Stimulated activated CD4-positive, alpha-beta T cell treated with anti-CD3 and anti-CD28 coated beads, Interleukin-4, amount 100 ng/mL, for 4 hours (primary cell): ENCODE measurements around the gene NR2C2.
A peak's percentile ranks its signal among the peaks of the same experiment; 100 is the strongest.
"Not testable (repeated sequence)": the region's sequence is repeated elsewhere in the genome, so short reads cannot be mapped to it uniquely, and the experiment has no call there.

Experiments
- DNase-seq, 2 experiments: peaks; one replicate each; pipeline ENCODE4 v3.0.0-alpha.2; 2020

NR2C2 gene

DNA sequence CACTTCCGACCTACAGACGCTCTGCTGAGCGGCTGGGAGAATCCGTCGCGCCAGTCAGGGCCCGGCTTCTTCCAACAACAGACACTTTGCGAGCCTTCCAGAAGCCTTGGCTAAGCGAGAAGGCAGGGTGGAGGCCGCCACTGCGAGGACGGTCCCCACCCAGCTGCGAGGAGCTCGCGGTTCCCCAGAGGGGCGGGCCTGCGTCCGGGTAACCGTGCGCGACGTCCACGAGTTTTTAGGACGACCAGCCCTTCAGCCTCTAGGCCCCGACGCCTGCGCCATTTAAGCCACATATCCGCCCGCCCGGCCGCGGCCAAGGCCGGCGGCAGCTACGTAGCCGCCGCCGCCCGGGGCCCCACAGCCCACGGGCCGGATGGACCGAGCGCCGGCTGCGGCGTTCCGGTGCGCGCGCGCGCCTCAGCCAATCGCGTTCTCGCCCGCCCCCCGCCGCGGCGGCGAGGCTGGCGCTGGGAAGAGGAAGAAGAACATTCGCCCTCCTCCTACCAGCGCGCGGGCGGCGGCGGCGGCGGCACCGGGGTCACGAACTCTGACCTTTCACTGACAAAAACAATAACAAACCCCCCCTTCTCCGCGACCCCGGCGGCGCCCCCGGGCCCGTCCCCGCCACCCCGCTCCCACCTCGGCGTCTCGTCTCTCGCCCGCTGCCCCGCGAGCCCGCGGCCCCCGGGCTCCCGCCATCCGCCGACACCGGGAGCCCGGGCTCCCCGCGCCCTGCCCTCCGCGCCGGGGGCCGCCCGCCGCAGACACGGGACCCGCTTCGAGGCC lies at the start of gene NR2C2:
TSS of gene NR2C2 (plus strand) at position 484 of the 786 bp plus-strand sequence. CDS start 56,332 bp downstream, outside the sequence.
- peak; percentile 85 to 87 for DNase-seq

DNA sequence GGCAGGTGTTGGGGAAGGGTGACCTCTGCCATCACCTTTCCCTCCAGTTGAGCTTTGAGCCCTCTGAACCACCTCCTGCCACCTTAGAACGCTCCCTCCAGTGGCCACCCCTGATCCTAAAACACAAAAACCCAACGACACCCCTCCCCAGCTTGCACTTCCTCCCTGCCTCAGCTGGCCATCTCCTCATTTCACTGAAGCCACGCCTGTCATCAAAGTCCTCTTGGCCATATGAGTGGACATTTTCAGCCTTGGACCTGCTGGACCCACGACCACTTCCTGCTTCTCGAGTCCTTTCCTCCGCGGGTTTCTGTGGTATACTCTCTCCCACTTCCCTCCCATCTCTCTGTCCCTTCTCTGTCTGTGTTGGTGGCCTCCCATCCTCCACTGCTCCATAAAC lies 48.5 kb upstream of the NR2C2 start:
- no peak for DNase-seq

DNA sequence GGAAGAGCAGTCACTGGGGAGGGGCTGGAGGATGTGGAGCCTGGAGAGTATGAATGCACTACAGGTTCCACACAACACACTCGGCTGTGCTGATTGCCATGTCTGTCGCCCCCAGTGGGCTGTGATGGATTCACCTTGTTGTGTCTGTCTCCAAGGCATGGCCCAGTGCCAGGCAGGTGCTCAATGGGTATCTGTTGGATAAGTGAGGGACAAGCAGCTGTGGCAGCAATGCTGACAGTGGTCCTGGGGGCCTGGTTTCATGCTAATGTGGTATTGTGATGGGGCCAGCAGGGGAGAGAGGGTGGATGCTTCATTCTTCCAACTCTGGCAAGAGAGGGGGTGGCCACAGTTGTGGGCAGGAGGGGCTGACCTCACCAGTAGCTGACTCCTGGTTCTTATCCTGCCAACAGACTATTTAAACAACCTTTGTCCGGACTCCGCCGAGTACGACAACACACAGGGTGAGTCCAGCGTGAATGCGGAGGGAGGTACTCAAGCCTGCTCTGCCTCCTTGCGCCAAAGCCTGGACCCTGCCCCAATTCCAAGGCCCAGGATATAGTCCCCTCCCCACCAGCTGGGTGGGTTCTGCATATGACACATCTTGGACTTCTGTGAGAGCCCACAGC lies 47.3 kb upstream of the NR2C2 start:
- DNase-seq: no peak

DNA sequence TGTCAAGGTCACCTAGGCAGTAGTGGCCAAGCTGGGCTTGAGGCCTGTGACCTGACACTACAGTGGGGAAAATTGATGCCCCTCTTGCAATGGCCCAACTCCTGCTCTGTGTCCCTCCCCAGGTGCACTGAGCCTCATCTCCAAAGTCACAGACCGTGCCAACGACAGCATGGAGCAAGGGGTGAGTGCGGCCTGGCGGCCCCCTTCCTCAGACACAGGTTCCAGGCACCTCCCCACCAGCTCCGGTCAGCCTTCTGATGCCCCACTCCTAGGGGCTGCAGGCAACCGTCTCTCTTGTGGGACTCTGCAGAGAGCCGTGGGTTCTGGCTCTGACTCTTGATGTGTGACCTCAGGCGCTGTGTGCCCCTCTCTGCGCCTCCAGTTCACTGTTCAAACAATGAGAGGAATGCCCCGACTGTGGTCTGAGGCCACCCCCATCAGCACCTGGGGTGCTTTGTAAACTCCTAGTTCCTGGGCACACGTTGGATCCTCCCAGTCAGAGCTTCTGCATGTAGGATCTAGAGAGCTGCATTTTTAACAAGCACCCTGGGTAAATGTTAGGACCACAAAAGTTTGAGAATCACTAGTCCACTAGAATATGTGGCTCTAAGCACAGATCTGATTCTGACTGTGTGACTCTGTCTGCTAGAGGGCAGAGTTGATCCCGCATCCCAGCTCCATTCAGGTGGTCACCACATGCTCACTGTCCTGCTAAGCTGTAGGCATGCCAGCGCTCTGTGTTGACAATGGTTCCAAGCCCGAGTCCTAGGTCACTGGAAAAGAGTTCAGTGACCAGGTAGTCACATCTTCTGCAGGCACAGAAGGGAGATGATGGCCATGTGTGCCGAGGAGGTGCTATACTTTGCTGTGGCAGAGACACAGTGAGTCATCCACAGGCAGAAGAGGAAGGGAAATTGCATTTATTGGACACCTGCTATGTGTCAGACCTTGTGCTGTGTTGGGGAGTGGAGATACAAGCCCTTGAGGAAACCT lies 46.2 kb upstream of the NR2C2 start:
- no peak for DNase-seq

DNA sequence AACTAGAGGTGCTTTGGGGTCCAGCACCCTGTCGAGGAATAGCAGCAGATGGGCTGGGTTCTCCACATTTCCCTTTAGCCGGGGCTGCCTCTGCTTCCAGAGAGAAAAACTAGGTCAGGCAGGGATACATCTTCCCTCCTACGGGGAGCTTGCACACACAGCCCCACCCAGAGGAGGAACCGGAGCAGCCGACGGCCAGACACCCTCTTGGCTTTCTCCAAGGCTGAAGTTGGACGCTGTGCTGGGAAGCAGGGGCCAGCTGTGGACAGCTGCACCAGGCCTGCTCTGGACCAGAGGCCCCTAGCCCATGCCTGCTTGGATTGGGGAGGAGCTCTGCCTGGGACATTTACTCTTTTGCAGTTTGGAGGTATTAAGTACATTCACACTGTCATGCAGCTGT lies 44.7 kb upstream of the NR2C2 start:
- DNase-seq: no peak

DNA sequence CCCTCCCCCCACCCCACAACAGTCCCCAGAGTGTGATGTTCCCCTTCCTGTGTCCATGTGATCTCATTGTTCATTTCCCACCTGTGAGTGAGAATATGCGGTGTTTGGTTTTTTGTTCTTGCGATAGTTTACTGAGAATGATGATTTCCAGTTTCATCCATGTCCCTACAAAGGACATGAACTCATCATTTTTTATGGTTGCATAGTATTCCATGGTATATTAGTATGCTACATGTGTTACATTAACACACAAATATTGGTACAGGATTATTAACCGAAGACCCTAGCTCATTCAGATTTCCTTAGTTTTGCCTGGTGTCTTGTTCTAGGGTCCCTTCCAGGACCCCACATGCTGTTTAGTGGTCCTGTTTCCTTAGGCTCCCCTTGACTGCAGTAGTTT lies 43.9 kb upstream of the NR2C2 start:
- not testable (repeated sequence) for DNase-seq

DNA sequence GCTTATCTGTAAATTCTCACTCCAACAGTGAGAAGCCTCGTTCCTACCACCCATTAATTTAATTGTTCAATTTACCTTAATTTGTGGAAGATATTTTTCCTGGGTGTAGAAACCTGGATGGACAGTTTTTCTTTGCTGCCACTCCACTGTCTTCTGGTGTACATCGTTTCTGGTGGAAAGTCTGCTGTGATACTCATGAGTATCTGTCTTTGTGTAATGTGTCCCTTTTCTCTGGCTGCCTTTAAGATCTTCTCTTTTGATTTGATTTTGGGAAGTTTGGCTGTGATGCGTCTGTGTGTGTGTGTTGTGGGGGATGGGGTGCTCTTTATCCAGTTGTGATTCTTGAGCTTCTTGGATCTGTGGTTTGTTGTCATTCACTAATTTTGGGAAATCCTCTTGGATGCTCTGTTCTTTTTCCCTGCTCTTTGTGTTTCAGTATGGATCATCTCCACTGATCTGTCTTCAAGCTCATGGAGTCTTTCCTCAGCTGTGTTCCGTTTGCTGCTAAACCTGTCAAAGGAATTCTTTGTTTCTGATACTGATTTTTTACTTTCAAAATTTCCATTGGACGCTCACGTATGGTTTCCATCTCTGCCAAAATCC lies 42.2 kb upstream of the NR2C2 start:
- DNase-seq: no peak

DNA sequence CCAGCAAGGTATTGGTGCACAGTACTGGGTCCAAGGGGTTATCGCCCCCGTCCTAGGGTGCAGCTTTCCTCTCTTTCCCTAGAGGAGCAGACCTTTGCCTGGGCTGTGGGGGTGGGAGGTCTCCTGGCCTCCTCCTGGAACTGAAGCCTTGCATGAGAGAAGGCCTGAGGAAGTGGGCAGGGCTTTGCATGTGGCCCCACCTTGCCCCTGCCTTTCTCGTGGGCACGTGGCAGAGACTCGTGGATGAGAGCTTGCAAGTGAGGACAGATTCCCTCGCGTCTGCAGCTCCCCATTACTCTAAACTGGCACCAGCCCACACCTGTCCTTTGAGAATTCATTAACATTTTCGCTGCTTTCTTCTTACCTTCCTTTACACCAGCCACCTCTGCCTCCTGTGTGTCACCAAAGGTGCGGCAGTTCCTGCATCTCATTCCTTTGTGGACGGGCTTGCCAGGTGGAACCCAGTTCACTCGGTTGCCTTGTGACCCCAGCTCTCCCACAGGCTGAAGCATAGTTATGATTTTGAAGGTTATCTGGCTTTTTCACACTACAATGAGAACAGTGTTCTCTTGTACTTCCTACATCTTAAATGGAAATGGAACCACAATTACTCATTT lies 40.9 kb upstream of the NR2C2 start:
- DNase-seq: no peak

DNA sequence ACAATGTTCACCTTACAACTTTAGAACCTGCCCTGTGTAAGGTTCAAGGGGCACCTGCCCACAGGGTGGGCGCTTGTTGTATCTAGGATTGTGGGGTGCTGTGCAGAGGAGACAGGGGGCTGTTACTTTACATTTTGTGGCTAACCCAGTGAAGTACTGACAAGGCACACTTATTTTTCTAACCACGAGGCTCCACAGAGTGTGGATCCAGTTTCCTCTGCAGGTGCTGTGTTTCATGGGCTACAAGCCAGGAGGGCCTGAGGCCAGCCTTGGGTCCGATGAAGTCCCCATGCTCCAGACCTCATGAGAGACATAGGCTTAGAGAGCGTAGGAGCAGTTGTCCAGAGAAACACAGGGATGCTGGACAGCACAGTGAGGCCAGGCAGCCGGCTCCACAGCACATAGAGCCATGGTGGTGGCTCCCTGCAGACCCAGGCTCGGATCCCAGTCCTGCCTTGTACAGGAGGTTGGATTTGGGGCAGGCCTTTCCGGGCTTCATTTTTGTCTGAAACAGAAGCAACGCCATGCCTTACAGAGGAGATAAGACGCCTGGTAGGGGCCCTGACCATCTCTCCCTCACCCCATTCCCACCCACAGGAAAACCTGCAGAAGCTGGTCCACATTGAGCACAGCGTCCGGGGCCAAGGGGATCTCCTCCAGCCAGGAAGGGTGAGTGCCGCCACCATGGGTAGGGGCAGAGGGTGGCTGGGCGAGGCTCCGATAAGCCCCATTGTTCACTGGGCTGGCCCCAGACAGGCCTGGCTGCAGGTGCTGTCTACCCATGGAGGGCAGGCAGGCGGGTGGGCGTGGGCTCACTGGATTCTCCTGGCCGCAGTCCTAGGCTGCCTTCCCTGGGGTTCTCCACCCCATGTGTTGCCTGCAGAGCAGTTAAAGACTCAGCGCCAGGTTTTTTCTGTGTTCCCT lies 40.1 kb upstream of the NR2C2 start:
- no peak for DNase-seq

DNA sequence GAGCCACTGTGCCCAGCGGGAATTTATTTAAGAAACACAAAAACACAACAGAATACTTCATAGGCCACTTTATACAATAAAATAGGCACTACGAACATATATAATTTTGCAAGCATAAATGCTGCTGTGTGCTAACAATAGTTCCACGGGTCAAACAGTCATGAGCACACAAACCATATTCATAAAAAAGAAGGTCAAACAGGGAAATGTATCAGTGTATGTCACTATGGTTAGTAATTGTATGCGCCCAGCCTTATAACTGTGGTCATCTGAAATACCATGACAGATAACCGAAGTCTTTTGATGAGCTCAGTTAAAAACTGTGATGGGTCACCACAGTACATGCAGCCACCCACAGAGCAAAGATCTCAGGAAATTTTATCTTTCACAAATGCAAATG lies 38.1 kb upstream of the NR2C2 start:
- no peak for DNase-seq

DNA sequence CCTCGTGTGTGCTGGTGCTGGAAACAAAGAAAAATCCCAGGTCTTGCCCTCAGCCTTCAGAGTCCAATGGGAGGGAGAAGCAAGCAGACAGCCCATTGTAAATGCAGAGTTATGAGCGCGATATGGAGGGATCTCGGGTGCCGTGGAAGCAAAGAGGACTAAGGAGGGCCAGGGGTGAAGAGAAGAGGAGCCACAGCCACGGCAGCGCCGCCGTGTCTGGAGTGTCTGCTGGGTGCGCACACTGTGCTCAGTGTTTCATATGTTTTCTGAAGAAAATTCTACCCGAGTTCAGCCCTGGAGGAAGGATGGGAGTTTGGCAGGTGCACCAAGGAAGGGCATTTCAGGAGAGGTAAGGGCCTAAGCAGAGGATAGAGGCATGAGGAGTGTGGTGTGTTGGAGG lies 35.7 kb upstream of the NR2C2 start:
- no peak for DNase-seq

DNA sequence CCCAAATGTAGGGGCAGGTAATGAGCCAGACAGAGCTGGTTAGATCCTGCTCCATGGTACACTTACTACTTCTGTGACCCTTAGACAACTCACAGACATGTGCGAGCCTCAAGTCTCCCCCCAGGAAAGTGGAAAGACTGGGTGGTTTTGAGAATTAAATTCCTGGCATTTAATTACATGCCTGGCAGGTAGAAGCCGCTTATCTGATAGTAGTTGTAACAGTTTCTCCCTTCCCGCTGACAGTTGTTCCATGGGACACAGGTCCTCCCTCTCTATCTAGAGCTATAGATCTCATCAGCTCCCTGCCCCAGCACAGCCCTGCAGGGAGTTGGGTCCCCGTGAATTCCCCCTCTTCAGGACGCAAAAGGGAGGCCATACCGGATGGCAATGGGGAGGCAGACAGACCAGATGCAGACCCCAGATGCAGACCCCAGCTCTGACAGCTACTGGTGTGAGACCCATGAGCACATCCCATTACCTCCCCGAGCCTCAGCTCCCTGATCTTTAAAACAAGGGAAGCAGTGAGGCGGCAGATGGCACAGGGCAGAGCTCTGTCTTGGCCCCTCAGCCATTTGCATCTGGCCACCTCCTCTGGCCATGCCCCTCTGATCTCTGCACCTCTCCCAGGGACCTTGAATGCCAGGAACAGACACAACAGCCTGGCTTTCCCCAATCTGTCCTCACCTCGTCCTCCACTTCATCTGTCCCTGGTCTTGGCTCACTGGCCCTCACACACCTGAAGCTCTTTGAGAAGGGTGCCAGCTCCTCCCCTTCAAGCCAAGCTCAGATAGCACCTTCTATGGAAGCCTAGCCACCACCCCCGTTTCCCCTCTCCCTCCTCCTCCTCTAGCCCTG lies 34.1 kb upstream of the NR2C2 start:
- DNase-seq: no peak

DNA sequence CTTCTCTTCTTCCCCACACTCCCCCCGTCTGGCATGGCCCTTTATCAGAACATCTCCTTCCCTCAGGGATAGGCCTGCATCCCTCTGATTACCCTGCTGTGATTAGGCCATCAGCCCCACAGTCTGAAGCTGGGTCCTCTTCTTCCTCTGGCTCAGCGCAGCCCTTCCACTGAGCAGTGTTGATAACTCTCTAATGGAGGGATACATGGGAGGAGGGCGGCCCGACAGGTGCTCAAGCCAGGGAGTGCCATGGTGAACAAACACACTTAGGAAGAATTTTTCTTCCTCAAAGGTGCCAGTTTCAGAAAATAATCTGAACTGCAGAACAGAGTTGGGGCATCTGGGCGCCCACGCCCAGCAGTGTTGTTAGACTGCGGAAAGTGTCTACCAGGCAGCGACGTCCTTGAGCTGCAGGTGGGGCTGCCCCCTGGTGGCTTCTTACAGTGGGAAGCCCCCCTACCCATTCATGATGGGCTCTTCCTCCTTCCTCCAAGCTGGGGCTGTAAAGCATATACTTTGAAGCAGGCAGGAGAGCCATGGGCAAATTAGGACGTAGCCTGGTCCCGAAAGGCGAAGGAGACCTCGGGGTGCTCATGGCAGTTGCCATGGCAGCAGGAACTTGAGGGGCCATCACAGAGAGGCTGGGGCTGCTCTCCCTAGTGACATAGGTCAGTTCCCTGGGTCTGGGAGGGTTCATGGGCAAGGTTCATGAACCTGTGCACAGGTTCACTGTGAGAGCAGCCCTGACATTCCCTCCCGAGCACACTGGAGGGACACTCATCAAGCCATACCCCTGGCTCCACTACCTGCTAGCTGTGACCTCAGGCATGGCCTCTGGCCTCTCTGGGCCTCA lies 33.2 kb upstream of the NR2C2 start:
- DNase-seq: no peak

DNA sequence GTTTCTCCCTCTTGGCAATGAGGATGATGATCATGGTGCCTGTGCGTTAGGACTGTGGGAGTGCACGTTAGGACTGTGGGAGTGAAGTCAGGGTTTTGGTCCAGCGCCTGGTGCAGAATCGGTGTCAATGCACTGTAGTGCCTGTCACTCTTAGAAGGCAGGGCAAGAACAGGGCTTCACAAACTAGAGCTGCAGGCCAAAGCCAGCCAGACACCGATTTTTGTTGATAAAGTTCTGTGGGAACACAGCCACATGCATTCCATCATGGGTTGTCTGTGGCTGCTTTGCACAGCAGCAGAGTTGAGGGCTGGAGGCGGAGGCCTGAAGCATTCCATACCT lies 32.6 kb upstream of the NR2C2 start:
- no peak for DNase-seq

DNA sequence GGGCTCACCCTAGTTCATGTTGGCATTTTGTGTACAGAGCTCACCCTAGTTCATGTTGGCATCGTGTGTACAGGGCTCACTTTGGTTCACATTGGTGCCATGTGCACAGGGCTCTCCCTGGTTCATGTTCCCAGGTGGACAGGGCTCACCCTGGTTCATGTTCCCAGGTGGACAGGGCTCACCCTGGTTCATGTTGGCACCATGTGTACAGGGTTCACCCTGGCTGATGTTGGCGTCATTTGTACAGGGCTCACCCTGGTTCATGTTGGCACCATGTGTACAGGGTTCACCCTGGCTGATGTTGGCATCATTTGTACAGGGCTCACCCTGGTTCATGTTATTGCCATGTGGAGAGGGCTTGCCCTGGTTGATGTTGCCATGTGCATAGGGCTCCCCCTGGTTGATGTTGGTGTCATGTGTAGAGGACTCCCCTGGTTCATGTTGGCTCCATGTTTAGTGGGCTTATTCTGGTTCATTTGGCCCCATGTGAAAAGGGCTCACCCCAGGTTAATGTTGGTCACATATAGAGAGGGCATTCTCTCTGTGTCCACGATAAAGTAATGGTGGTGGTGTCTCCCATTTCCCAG lies 31.7 kb upstream of the NR2C2 start:
- peak in 1 of 2 experiments; percentile 13 for DNase-seq

DNA sequence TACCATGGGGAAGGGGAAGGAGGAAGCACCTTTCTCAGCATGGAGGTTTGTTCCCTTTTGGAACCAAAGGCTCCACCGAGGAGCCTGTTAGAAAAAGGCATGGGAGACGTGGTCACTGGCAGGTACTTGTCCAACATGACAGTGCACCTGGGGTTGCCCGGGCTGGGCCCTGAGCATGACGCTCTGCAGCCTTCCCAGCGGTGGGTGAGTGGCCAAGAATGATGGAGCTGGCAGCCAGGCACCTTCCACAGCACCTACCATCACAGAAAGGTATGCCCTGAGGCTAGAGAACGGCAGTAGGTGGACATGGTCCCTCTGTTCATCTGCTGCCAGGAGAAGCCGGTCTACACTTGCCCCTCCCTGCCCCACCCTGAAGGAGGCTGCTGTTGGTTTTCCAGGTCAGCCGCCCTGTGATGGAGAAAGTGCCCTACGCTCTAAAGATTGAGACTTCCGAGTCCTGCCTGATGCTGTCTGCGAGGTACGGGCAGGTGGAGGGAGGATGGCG lies 29.0 kb upstream of the NR2C2 start:
- DNase-seq: no peak

DNA sequence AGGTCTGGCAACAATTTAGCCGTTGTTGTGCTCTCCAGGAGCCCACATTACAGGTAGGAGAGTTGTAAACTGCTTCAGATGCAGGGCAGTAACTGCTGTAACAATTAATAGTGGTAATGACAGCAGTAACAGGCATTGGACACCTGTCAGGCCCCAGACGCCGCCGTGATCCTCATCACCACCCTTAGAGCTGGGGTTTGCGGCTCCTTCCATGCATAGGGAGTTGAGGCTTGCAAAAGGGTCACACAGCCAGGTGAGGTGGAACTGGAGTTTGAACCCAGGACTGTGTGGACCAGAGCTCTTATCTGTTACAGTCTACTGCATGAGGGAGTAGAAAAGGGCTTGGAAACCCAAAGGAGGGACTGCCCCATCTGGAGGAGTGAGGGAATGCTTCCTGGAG lies 26.8 kb upstream of the NR2C2 start:
- DNase-seq: no peak

DNA sequence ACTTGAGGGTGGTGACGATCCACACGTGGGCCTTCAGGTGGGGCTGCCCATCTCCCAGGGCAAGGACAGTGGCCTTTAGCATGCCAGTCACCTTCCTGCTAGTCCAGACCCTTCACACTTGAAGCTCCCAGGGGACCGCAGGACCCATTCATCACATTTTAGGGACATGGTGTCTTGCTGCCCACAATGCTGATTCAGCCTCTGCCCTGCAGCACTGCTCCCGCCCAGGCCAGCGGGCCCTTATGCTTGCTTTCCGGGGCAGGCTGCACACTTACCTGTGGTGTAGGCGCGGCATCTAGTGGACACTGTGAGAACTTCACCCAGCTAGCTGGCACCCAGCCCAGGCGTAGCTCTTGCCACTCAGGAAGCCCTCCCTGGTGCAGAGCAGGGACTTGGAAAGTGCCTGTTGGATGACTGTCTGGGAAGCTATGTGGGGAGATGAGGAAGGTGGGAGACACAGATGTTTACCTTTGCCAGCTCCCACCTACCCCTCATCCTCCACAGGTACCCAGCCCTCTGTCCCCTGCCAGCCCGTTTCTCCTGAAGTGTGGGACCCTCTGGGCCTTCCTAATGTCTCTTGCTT lies 26.3 kb upstream of the NR2C2 start:
- DNase-seq: peak; percentile 69 to 76
